HG03521 (cell line): Measurements from ENCODE around the gene SLC6A2.
"Not testable (repeated sequence)": the region's sequence is repeated elsewhere in the genome, so short reads cannot be mapped to it uniquely, and the experiment has no call there.

Experiments
- ATAC-seq: cut with Tn5 transposase; IDR thresholded peaks from one replicate; pipeline ENCODE4 v1.9.1; 2021; ENCODE audit warnings: mild to moderate bottlenecking, moderate library complexity; ENCODE audit not compliant: unreplicated experiment

The SLC6A2 gene

DNA sequence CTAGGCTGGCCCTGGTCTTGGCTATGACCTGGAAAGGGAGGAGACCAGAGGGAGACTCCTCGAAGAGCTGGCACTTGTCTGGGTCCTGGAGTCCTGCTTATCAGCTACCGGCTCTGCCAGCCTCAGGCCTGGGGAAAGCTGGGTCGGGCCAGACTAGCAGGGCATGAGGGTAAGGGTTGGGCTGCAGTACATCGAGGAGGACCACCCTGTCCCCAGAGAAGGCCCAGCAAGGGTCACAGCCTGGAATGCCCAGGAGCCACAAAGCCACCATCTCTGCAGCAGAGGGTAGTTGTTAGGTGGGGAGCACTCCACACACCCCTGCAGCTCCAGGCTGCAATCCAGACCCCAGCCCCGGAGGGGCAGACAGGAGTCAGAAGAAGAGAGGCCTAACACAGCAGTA is 54.0 kb downstream of the SLC6A2 start:
- ATAC-seq, result no peak

DNA sequence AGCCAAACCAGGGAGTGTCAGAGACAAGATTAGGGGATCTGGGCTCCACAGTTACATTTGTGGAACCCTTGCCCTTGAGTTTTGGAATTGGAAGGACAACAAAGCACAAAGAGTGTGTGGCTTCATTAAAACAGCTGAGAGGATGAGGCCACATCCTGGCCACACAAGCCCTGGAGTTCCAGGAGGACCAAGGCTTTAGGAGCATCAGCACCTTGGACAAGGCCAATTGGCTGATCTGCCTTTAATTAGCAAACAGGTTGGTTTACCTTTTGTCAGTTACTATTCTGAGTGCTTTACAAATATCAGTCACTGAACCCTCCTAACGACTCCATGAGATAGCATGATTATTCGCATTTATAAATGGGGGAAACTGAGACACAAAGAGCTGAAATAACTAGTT is 54.7 kb downstream of the SLC6A2 start:
- no peak for ATAC-seq

DNA sequence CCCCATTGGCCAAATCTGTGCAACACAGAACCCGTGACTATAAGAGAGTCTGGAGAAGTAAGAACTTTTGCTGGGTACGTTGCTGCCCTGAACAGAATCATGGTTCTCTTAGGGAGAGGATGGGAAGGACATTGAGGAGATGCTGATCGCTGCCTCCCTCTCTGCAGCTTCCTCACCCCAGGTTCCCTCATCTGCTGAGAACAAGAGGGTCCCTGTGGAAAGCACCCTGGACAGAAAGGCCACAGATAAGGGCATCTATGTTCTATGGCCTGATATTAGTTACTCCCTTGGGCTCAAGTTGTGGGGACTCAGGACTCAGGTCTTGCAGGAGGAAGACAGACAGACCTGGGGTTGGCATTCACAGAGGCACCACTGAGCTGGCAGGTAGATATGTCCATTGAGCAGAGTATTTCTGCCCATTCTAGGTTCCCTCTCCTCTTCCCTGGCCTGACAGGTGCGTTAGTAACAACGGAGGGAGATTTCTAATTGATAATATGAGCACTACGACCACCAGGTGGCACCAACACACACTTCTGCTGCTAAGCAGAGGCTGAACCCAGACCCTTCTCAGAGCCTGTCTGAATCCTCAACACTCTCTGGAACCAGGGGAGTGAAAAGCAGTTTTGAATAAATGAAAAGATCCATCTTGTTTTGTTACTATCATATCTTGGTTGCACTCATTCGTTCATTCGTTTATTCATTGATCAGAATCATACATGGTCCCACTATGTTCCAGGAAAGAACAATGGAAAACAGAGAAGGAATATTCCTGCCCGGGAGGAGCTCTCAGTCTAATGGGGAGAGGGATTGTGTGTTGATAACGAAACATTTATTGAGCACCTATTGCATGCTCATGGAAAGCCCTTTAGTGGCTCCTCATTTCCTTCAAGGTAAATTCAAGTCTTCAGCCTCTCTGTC is 56.4 kb downstream of the SLC6A2 start:
- no peak for ATAC-seq

DNA sequence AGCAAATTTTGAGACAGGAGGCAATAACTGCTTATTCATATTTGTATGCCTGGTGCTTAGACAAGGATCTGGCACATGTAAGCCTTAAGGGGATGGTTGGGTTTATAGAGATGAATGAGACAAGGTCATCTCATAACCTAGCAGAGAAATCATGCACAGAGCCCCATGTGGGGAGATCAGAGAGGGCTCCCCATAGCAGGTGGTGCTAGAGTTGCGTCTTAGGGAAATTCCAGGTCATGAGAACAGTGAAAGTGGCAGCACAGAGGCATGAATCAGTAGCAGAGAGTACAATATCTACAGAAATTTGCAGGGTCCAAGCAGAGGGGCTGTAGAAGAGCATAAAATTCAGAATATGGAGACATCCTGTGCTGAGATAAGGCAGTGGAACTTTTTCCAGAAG is 57.3 kb downstream of the SLC6A2 start:
- no peak for ATAC-seq

DNA sequence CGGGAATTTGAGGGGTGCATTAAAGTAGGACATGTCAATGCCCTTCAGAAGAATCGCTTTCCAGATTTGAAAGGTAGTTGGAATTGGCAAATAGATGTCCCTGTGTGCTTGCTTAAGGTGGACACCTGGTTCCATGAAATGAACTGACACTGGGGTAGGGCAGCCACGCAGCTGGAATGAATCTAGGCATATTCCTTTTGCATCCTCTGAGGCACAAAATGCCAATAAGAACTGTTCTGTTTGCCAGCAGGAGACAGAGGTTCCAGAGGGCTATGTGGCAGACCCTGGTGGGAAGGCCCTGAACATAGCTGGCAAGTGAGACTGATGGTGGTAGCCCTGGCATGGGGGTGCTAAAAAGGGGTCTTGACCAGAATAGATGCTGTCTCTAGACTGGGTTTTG is 61.5 kb downstream of the SLC6A2 start:
- ATAC-seq, result no peak

DNA sequence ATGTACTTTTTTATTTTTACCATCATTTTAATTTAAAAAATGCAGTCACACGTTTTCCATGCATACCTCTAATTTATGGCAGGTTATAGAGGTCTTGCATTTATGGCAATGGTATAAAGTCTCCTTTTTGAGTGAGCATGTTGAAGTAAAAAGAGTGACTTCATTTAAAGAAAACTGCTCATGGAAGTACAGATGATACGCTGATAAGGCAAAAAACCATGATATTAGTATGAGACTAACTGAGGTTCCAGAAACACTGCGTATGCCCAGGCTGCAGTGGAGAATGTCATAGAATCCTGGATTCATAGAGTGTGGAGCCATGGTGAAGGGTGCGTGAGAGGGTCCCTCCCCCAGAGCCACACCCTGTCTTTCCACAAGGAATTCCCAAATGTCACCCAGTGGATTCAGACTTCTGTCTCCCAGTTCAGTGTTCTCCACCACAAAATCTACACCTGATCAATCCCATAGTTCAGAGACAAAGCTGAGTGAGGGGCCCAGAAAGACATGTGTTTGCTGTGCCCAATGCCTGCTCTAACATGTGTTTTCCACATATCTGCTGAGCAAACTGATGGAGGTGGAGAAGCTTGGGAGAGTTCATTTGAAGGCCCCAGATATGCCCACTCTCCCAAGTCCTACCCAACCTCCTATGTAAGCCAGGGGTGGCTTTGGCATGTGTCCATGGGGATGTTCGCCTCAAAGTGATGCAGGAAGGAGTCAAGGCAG is 69.4 kb downstream of the SLC6A2 start:
- no peak for ATAC-seq

DNA sequence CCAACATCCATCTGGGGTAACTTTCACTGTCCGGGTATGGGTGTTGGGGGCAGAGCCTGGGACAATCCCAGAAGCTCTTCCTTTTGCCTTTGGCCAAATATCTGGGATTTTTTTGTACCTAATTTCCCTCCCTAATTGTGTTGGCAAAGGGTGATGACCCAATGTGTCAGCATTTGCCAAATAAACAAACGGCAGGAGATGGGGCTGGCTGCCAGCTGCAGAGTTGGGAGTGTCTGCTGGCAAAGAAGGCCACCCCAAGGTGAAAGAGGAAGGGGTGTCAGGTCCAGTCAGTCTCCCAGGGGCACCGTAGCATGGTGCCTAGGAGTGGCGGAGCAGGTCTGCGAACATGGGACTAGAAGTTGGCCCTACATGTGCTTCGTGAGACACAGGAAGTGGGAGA is 73.0 kb downstream of the SLC6A2 start:
- no peak for ATAC-seq

DNA sequence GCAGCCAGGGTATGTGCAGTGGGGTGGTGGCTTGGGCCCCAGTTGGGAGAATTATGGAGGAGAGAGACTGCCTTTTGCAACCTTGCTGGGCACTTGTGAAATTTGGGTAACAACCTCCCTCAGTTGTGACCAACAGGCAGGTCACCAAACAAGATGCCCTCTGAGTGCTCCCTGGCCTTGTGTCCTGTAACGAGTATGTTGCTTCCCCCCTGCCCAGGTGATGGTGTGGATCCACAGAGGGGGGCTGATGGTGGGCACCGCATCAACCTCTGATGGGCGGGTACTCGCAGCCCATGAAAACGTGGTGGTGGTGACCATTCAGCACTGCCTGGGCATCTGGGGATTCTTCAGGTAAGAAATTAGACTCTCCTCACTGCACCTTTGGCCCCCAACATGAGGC is 74.3 kb downstream of the SLC6A2 start:
- ATAC-seq, result no peak

DNA sequence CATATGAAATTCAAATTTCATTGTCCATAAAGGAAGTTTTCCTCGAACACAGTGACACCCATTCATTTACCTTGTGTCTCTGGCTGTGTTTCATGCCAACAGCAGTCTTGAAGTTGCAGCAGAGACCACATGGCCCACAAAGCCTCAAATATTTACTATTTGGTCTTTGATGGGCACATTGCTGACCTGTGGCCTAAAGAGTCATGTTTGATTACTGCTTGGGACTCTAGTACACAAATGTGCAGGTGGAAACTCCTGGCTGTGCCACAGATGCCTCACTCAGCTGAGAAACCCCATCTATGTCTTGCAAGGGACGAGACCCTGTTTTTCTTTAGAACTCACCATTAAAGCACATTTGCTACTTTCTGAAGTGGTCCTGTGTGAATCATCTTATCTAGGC is 76.7 kb downstream of the SLC6A2 start:
- ATAC-seq, result no peak

DNA sequence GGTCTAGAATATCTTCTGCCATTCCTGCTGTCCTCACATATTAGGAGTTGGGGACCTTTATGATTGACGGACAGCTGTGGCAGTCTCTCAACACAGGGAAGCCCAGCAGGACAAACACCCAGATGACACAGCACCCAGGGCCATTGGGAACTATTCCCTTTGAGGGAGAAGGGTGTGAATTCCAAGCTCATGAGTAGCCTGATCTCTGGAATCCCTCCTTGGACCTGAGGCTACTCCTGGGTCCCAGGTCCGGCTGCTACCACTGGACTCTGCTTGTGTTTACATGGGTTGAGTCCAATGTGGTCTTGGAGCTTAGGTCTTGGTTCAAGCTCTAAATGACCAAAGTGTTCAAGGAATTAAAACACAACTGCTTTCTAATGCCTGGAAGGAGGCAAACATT is 78.9 kb downstream of the SLC6A2 start:
- ATAC-seq, result no peak

DNA sequence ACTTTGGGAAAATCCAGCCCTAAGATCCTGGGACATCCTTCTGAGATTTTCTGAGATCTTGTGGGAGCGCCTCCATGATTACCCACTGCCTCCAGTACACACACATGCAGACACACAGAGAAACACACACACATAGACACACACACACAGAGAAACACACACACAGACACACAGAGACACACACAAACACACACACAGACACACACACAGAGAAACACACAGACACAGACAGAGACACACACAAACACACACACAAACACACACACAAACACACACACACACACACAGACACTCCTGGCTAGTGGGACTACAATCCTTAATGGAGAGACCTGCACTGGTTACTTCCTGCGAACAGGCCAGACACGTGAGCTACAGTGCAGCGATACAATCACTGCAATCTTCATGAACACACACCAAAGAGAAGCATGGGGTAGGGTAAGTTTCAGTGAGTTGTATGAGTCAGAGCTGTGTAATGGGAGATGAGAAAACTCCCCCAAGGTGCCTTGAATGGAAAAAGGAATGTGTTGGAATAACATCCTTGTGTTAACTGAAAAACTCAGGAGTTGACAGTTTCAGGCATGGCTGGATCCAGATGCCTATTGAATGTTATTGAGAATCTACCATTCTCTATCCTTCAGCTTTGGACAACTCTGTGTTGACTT is 79.5 kb downstream of the SLC6A2 start:
- ATAC-seq, result no peak

DNA sequence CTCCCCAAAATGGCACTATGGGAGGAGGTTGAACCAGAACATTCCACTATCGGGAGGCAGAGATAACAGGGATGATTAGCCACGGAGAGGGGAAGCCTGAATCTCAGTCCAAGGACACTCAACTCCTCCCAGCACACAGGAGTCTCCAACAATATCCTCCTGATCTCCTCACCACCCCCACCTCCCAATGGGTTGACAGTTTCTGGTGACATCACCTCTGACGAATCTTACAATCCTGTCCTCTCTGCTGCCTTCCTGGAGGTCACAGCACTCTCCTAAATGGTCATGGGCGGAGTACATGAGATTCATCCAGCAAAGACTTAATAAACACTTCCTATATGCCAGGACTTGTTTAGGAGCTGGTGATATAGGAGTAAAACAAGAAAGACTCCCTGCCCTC is 80.9 kb downstream of the SLC6A2 start:
- no peak for ATAC-seq

DNA sequence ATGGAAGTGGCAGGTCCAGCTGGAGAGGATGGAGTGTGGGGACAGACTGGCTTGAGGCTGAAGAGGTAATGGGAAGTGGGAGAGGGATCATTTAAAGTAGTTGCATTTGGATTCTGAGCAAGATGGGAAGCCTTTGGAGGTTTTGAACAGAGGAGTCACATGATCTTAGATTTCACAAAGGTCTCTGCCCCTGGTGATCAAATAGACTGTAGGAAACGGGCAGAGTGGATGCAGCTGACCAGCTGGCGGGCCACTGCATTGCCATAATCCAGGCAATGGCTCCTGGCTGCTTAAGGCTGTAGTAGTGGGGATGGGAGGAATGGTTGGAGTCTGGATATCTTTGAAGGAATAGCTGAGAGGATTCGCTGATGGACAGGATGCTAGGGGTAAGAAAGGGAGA is 81.5 kb downstream of the SLC6A2 start:
- ATAC-seq, result no peak

DNA sequence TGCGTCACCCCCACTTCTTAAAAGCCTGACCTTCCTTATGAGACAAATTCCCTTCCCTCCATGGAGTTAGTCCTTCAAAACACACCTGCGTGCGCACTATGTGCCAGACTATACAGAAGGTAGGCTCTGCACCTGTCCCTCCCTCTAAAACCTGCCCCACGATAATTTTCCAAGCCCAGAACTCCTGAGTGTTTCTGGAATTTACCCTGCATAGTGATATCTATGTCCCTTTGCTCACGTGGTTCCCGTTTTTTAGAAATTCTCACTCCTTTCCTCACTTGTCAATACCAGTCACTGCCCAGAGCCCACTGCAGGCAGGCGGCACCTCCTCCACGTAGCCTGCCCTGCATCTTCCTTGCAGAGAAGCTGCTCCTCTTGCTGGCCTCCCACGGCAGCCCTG is 82.2 kb downstream of the SLC6A2 start:
- ATAC-seq, result no peak

DNA sequence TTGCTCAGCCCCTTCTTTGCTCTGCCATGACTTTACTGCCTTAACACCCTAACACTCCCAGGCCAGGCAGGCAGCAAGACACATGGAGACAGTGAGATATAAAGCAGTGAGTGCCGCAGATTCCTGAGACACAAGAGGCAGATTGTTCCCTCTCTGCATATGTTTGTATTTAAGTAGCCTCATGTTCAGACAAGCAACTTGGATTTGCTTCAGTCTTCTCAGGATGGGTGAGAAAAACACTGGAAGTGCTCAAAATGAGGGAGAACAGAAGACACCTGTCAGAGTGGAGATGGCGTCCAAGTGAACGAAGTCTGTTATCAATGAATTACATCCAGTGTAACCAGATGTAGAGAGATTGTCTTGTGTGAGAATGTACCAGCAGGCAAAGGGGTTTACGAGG is 90.3 kb downstream of the SLC6A2 start:
- no peak for ATAC-seq

DNA sequence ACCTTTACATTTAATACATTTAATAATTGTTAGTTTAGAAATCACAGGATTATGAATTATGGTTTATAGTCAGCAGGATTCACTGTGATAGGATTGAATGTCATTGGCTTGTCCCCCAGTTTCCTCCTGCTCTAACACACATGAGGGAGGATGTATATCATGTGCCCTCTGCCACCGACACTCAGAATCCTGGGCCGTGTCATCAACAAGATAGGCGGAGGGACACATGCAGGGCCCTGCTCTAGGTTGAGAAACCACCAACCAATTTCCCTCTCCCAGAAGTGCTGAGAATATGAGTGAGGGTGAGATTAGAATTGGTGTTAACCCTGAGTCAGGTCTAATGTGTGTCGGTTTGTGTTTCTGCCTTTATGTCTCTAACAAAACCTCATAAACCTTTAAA is 92.0 kb downstream of the SLC6A2 start:
- ATAC-seq, result no peak

DNA sequence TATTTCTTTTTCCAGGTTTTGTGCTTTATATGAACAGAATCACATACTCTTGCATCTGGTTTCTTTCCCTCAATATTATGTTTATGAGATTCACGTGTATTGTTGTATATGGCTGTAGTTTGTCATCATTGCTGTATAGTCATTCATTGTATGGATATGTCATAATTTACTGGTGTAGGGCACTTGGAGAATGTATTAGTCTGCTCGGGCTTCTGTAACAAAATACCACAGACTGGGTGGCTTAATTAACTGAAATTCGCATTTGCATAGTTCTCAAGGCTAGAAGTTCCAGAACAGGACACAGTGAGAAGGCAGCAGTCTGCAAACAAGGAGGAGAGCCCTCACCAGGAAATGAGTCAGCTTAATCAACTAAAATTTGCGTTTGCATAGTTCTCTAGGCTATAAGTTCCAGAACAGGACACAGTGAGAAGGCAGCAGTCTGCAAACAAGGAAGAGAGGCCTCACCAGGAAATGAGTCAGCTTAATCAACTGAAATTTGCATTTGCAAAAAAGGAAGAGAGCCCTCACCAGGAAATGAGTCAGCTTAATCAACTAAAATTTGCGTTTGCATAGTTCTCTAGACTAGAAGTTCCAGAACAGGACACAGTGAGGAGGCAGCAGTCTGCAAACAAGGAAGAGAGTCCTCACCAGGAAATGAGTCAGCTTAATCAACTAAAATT is 96.8 kb downstream of the SLC6A2 start:
- ATAC-seq, result not testable (repeated sequence)

DNA sequence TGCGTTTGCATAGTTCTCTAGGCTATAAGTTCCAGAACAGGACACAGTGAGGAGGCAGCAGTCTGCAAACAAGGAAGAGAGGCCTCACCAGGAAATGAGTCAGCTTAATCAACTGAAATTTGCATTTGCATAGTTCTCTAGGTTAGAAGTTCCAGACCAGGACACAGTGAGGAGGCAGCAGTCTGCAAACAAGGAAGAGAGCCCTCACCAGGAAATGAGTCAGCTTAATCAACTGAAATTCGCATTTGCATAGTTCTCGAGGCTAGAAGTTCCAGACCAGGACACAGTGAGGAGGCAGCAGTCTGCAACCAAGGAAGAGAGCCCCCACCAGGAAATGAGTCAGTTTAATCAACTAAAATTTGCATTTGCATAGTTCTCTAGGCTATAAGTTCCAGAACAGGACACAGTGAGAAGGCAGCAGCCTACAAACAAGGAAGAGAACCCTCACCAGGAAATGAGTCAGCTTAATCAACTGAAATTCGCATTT is 97.4 kb downstream of the SLC6A2 start:
- ATAC-seq, result not testable (repeated sequence)
